ENCODE results near the gene COL5A3. TPM values are rescaled to one million over a fixed set of nuclear protein-coding genes. Genes with fewer than 3 reads are reported as not detected.
A peak's percentile ranks its signal among the peaks of the same experiment; 100 is the strongest.

COL5A3 gene
- total and polyA plus RNA-seq, 2 of the 13 experiments (the other 11 are each of a cell fraction or from before 2014, with no cell fraction given): 0.02 TPM; not detected in 1

DNA sequence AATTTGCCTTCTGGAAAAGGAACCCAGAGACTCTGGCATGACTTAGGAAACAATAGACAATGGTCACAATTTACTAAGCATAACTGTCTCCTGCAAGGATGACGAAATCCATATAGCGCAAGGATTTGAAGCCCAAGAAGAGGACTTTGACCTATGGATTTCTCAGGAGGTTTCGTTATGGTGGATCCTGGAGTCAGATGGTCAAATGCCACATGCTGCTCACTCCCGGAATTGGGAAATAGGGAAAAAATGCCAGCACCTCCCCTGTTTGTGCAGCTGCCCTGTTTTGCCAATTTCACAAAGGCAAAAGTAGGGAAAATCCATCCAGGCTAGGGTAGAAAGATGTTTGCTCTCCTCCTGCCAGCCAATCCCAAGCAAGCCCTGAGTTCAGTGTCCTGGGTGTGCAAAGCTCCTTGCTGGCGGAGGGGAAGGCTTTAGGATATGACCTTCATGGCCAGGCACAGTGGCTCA lies 26.3 kb upstream of the COL5A3 start:
- in situ Hi-C loops (cut with HindIII; ENCODE audit: extremely low pct_ligation_motif_present, low pct_unique_long_range_greater_than_20kb): no loop called here
- no peak overlapping the region for H3K4me3 ChIP-seq (replicated peaks in 1 of 3; ENCODE audit: insufficient read depth in 1 of 3, low read depth in 2 of 3, low read length in 3 of 3)
- DNase-seq (ENCODE audit: low spot score) (peak; percentile 73), FAIRE-seq (peak; percentile 48), ATAC-seq (no peak; the same call in 1 of the 3 replicates)
- no peaks in the 10 kb centered on the region for H3K36me3 ChIP-seq (replicated peaks in 1 of 2; ENCODE audit: control insufficient read depth in 1 of 2, insufficient read depth in 2 of 2, low read length in 2 of 2)
- no peak overlapping the region for H3K9ac ChIP-seq (ENCODE audit: insufficient read depth, low read depth, low read length)
- intact Hi-C loops (cut with micrococcal nuclease; ENCODE audit: unreplicated experiment): no loop called here
- H4K20me1 ChIP-seq (ENCODE audit: insufficient read depth, low read length): no peaks in the 10 kb centered on the region
- no TSS peak for BruUV-seq (replicated peaks)
- H3K4me1 ChIP-seq (ENCODE audit: insufficient read depth, low read length): peaks cover 30% of the 10 kb centered on the region
- 2% methylated on average over 5 of the region's 5 CpGs for WGBS (ENCODE audit: low lambda C conversion rate)
- H3K27me3 ChIP-seq (ENCODE audit: control insufficient read depth in 1 of 2, insufficient read depth in 2 of 2, low read length in 2 of 2): peaks cover 0 to 18% of the 10 kb centered on the region in 2 experiments; a peak in 3 of 5 replicates
- ChIA-PET CTCF (ENCODE audit: low intra/inter-chr PET ratio, low total read pairs) (no interaction called here), POLR2A (interaction anchor here (0.8 kb wide), 1 partner anchor 49 kb away, joined by 3 read pairs; no protein-coding TSS in a partner anchor)
- H3K9me3 ChIP-seq (ENCODE audit: low read length): no peaks in the 10 kb centered on the region
- no peak overlapping the region for H3K4me2 ChIP-seq (ENCODE audit: low read depth, low read length)
- H2AFZ ChIP-seq (ENCODE audit: low read length): no peak overlapping the region
- no peaks in the 10 kb centered on the region for H3K79me2 ChIP-seq (ENCODE audit: insufficient read depth, low read length)
- no peak overlapping the region for H3K27ac ChIP-seq (ENCODE audit: extremely low read length, insufficient read depth, low read length)
- TF ChIP-seq ARID5B (CRISPR knock-in tag; IDR thresholded peaks at IDR 0.05): peak; percentile 57; the same call in 1 of the 2 replicates
- no peak for TF ChIP-seq ZNF44 (CRISPR knock-in tag; IDR thresholded peaks at IDR 0.05)
- peak; percentile 31; the same call in 1 of the 2 replicates for TF ChIP-seq THAP11 (CRISPR knock-in tag; IDR thresholded peaks at IDR 0.05)
- no peak for TF ChIP-seq CBX5 (CRISPR knock-in tag; IDR thresholded peaks at IDR 0.05; ENCODE audit: borderline replicate concordance)
- TF ChIP-seq SAFB2 (CRISPR knock-in tag; IDR thresholded peaks at IDR 0.05; ENCODE audit: borderline replicate concordance, low read depth): no peak
- TF ChIP-seq GATAD2A (CRISPR knock-in tag; IDR thresholded peaks at IDR 0.05): peak; percentile 80
- no peak for TF ChIP-seq JUNB (CRISPR knock-in tag; IDR thresholded peaks at IDR 0.05; ENCODE audit: borderline replicate concordance)
- TF ChIP-seq ZNF12 (CRISPR knock-in tag; IDR thresholded peaks at IDR 0.05): peak; percentile 18; the same call in 1 of the 2 replicates
- TF ChIP-seq, protein P1, sequence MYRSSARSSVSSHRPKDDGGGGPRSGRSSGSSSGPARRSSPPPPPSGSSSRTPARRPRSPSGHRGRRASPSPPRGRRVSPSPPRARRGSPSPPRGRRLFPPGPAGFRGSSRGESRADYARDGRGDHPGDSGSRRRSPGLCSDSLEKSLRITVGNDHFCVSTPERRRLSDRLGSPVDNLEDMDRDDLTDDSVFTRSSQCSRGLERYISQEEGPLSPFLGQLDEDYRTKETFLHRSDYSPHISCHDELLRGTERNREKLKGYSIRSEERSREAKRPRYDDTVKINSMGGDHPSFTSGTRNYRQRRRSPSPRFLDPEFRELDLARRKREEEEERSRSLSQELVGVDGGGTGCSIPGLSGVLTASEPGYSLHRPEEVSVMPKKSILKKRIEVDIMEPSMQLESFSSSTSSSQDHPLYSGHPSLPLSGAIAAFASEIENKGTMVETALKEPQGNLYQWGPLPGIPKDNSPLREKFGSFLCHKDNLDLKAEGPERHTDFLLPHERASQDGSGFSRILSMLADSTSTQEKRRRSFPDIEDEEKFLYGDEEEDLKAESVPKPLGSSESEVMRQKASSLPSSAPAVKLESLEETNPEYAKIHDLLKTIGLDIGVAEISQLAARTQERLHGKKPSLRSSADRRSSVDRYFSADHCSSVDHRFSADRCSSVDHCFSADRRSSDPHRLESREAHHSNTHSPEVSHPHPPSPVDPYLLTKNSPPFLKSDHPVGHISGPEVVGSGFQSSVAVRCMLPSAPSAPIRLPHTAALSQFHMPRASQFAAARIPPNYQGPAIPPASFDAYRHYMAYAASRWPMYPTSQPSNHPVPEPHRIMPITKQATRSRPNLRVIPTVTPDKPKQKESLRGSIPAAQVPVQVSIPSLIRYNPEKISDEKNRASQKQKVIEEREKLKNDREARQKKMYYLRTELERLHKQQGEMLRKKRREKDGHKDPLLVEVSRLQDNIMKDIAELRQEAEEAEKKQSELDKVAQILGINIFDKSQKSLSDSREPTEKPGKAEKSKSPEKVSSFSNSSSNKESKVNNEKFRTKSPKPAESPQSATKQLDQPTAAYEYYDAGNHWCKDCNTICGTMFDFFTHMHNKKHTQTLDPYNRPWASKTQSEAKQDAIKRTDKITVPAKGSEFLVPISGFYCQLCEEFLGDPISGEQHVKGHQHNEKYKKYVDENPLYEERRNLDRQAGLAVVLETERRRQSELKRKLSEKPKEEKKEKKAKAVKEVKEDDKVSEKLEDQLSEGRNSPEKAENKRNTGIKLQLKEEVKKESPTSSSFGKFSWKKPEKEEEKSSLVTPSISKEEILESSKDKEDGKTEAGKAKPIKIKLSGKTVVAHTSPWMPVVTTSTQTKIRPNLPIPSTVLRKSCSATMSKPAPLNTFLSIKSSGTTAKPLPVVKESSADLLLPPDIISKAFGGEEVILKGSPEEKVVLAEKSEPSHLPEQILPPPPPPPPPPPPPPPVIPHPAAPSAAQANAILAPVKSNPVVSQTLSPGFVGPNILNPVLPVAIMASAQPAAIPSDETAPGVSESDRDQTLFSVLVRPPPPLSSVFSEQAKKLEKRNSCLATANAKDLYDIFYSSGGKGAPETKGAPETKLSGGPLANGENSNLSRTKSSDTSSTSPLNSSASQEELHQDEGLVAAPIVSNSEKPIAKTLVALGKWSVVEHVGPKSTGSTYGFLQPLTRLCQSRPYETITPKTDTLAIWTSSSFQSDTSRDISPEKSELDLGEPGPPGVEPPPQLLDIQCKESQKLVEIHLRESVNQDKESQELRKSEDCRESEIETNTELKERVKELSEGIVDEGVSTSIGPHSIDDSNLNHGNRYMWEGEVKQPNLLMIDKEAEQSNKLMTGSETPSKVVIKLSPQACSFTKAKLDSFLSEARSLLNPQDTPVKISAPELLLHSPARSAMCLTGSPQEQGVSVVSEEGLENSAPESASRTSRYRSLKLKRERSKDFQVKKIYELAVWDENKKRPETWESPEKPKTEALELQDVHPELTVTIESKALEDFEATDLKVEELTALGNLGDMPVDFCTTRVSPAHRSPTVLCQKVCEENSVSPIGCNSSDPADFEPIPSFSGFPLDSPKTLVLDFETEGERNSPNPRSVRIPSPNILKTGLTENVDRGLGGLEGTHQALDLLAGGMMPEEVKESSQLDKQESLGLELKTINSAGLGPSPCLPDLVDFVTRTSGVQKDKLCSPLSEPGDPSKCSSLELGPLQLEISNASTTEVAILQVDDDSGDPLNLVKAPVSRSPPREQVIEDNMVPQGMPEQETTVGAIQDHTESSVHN (CRISPR knock-in tag; IDR thresholded peaks at IDR 0.05): no peak
- TF ChIP-seq NCOR1 (IDR thresholded peaks at IDR 0.05; ENCODE audit: borderline replicate concordance, low read length): peak; percentile 33; the same call in 1 of the 2 replicates
- no peak for TF ChIP-seq SNAPC2 (CRISPR knock-in tag; IDR thresholded peaks at IDR 0.05)
- no peak for TF ChIP-seq TEAD3 (CRISPR knock-in tag; optimal IDR thresholded peaks at IDR 0.05; ENCODE audit: borderline replicate concordance)
- TF ChIP-seq HNF4A (CRISPR knock-in tag; IDR thresholded peaks at IDR 0.05): peak; percentile 84
- peak in 1 of 2 experiments; percentile 33; a peak in 1 of 4 replicates for TF ChIP-seq KLF16 (CRISPR knock-in tag; IDR thresholded peaks at IDR 0.05)
